RPMI7951 (cell line): ENCODE results near the gene SDK2. TPM values are rescaled to one million over a fixed set of nuclear protein-coding genes. Genes with fewer than 3 reads are reported as not detected.
A peak's percentile ranks its signal among the peaks of the same experiment; 100 is the strongest.

ENCODE experiments used
- DNase-seq: peaks from one replicate; pipeline ENCODE4 v3.0.0-alpha.2; 2012; ENCODE audit warnings: low read depth
- total RNA-seq: library from RNA; depleted of rRNA; stranded (reverse); fragments of >200 nt; shearing (Covaris generic); gene quantifications from 2 replicates; pipeline ENCODE4 v1.2.3, GENCODE V29; 2014

The SDK2 gene
- total RNA-seq, 1 experiment from 2014 or later, result 1.1 TPM

DNA sequence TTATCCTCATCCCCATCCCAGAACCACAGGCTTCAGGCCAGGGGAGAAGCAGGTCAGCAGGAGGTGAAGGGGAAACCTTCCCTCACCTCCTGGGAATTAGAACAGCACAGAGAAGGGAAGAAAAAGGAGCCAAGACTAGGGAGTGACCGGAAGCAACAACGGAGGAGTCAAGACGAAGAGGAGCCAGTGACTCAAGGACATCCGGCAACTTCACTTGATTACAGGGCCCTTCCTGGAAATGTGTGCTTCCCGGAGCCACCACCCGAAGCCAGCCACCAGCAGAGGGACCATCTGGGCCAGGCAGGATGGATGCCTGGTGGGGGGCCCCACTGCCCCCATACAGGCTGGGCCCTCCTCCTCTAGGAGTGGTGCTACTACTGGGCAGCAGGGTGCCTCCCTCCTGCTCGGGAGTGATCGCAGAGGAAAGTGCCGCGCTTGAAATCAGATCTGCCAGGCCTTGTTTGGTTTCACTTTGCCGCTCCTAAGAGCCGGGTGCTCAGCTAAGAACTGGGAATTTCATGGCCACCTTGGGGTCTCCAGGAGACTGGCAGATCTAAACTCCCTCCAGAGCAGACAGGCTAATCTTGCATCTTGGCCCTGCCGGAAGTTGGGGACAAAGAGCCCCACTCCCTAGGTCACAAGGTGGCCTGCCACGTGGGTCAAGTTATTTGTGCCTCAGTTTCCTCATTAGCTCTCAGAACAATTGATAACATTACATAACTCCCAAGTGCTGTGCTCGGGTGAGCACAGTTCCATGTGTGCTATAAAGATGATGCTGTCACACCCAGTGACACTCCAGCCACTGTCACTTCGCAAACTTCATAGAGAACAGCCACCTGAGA, 339.1 kb downstream of the SDK2 start:
- peak; percentile 65 for DNase-seq

DNA sequence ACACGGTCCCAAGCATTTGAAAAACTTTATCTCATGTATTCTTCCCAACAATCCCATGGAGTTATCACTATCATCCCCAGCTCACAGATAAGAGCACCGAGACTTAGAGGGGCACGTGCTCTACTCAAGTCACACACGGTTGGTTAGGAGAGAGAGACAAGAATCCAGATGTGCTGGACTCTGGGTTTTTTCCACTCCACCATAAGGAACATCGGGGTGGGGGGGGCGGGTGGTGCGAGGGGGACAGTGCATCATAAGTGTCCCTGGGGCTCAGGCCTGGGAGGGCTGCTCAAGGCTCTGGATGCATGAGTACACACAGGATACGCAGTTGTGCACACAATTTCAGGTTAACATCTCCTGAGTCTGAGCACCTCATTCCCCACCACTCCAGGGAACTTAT, 339.8 kb downstream of the SDK2 start:
- DNase-seq, result no peak

DNA sequence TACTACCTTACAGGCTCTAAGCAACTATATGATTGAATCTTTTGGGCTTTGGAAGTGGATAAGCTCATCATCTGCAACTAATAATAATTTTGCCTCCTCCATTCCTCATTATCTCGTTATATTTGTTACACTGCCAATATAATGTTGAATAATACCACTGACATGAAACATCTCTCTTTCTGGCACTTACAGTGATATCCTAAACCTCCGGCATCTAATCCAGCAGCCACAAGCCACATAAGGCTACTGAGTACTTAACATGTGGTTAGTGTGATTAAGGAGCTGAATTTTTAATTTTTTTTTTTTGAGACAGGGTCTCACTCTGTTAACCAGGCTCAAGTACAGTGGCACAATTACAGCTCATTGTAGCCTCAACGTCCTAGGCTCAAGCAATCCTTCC, 342.1 kb downstream of the SDK2 start:
- DNase-seq, result no peak

DNA sequence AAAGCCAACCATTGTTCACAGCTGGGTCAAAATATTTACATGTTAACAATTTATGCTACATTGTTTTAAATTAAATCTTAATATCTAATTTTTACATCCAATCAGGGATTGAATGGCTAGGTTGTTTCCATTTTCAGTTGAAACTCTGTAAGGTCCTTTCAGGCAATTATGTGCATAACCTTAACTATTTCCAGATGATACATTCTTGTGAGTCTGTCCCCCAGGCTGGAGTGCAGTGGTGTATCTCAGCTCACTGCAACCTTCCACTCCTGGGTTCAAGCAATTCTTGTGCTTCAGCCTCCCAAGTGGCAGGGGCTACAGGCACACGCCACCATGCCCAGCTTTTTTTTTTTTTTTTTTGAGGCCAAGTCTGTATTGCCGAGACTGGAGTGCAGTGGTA, 342.9 kb downstream of the SDK2 start:
- DNase-seq, result no peak

DNA sequence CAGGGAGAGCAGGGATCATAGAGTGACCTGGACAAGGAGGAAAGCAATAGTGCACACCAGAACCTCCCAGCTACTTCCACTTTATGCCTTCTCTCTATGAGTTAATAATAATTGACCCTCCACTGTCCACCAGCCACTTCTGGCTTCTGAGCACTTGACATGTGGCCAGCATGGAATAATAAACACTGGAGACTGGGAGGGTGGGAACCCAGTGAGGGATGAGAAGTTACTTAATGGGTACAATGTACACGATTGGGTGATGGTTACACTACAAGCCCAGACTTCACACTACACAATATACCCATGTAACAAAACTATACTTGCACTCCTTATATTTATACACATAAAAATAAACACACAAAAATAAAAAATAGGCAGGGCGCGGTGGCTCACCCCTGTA, 343.9 kb downstream of the SDK2 start:
- no peak for DNase-seq

DNA sequence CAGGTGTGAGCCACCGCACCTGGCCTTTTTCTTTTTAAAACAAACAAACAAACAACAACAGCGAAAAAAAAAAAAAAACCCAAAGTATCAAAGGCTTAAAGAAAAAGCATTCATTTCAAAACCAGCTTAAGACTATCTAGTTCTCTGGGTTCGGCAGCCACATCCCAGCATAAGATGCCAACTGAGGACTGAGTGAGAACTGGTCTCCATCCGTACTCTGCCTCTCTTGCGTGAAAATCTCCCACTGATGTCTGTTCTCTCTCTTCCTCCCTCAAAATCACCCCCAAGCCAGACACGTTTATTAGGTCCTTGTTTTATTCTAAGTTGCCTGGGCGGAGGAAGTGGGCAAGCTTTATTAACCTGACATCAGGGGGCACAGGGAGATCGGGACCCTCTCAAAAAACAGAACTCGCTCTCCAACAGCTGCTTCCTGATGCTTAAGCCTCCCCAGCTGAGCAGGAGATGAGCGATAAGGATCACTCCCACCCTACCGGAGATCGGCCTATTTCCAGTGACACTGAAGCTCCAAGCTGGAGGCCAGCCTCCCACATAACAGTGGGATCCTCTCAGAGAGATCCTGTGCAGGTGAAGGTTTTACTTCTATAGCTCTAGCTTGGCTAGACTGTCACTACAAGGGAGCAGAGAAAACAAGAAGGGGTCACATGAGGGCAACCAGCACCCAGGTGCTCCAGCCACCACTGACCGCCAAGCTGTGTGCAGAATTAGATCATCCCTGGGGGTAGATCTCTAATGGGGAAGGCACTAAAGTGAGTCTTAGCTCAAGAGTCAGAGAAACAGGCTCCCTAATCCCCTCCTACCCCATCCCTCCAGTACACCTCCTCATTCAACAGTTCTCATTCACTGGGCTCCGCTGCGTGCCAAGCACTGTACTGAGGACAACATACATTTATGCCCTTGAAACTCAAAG, 346.0 kb downstream of the SDK2 start:
- DNase-seq, result peak; percentile 51

DNA sequence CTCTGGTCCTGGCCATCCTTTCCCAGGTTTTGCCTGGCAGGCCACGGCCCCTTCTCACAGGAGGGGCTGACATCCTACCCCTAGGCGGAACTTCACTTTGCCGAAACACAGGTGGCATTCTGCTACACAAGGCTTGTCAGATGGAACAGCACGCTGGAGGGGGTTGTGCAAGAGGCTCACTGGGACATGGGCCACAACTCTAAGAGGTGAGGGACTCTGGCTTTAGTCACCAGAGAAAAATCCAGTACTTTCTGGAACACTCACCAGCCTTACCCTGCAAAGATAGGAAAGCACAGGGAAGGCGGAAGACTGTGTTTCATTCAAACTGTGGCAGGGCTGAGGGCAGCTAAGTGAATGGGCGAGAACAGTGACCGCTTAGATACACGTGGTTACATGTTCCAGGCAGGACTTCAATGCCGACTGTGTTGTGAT, 350.7 kb downstream of the SDK2 start:
- DNase-seq, result peak; percentile 70

DNA sequence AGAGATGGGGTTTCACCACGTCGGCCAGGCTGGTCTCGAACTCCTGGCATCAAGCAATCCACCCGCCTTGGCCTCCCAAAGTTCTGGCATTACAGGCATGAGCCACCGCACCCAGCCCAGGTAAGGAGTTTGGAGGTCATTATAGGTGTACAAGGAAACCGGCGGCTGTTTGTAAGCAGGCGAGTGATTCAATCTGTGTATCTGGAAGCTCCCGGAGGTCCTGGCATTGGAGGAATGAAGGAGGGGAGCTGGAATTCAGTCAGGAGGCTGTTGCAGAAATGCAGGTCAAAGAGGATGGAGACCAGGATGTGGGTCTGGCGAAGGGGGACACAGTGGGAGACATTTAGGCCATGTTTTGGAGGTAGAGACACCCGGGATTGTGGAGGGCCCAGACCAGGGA, 351.2 kb downstream of the SDK2 start:
- no peak for DNase-seq

DNA sequence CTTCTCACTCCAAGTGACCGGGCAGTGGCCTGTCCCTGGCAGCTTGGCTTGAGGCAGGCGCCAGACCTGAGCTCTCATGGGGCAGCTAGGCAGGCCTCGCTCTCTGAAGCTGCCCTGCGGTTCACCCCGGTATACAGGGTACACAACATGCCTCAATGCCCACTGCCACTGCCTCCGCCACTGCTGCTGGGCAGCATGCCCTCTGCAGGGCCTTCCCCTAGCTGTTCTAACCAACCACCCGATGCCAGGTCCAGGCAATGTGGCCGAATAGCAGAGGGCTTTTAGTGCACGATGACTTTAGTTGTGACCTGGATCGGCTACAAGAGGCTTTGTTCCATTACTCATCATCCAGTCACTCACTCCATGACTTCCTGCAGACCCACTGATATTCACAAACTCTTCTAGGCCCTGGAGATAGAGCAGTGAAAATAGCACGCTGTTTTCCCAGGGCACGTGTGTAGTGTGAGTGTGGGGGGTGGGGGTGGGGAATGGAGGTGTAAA, 352.2 kb downstream of the SDK2 start:
- DNase-seq, result peak; percentile 90

DNA sequence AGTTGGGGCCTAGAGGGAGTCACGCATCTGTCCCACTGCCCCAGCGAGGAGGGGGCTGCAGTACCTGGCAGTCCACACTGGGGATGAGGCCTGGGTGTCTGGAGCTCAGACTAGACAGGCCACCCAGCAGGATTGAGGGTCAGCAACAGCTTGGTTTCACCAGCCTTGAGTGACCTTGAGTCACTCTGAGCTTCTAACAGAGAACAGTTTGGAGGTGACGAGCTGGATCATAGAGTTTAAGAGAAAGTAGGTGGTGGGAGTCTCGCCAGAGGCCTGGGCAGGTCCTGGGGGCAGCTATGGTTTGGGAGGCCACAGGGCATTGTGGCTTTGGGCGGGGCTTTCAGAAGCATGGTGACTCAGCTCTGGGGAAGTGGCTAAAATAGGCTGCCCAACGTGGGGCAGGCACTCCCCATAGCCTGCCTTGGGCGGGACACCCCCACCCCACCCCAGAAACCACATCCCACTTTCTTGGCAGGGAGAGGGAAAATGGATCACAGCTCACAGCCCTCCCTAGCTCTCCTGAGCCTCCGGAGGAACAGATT, 352.9 kb downstream of the SDK2 start:
- peak; percentile 97 for DNase-seq

DNA sequence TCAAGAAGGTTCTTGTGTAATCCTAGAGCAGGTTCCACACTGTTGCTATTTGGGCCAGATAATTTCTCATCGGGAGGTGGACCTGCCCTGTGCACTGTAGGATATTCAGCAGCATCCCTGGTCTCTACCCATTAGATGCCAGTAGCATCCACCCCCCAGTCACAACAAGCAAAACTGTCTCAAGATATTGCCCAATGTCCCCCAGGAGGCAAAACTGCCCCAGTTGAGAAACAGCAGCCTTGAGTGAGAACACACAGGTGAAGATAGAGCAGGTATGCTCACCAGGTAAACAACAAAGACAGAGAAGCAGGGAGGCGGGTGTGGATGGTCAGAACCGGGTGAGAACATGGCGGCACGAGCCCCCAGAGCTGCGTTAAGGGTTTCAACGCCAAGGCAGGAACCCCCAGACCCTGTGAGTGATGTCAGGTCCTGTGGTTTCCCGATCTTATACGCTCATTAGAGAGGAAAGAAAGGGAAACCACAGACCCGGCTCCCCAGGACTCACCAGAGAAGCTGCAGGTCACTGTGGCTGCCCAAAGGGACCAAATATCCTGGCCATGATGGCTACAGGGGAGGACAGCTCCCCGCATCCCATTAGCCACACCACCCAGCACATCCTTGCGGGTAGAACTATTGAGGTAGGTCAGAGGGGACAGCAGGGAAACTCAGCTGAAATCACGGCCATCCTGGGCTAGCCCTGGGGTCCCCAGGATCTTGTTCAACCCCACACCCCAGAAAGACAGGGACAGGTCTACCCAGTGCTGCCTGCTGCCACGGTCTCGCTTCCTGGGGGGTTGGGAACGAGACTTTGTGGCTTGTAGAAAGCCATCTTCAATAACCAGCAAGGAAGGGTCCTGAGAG, 353.6 kb downstream of the SDK2 start:
- DNase-seq, result peak; percentile 42

DNA sequence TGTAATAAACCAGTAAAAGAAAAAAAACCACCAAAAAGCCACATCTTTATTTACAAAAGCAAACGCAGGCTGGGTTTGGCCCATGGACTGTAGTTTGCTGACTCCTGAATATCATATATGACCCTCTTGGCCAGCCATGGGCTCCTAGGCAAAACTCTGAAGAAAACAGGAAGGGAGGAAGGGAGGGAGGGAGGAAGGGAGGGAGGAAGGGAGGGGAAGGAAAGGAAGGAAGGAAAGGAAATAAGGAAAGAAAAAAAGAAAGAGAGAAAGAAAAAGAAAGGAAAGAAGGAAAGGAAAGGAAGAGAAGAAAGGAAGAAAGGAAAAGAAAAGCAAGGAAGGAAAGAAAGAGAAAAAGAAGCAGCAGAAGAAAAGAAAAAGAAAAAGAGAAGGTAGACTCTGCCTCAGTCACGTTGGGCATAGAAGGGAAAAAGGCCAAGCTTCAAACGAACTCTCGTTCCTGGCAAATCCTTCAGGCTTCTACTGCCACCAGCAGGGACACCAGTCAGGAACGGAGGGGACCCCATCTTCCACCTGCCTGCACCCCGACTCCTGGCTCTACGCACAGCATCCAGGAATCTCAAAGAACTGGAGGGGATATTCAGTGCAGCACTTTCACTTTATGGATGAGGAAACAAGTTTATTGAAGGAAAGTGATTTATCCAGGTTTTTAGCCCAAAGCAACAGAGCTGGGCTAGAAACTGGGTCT, 354.5 kb downstream of the SDK2 start:
- no peak for DNase-seq

DNA sequence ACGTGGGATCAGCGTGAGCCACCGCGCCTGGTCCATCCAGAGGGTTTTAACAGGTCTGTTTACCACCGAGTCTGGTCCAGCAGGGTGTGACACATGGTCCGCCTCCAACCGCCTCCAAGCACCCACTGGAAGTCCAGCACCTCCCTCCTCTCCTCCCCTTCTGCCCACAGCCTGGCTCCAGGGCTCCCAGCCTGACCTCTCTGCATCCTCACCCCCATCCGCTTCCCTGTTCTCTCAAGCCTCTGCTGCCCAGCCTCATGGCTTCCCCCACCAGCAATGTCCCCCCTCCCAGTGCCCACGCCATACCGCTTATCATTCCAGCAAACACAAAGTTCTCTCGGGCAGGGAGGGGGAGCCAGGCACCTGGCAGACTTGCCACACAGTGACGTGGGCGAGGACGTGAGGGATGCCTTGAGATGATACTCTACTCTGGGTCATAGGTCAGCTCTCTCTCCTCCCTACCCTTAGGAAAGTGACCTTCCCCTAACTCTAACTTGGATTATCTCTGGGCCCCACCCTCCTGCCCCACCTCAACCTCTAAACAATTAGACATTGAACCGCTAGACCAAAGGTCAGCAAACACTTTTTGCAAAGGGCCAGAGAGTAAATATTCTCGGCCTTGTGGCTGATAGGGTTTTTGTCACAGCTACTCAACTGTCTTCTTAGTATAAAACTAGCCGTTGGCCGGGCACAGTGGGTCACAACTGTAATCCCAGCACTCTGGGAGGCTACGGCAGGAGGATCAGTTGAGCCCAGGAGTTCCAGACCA, 355.5 kb downstream of the SDK2 start:
- DNase-seq, result no peak

DNA sequence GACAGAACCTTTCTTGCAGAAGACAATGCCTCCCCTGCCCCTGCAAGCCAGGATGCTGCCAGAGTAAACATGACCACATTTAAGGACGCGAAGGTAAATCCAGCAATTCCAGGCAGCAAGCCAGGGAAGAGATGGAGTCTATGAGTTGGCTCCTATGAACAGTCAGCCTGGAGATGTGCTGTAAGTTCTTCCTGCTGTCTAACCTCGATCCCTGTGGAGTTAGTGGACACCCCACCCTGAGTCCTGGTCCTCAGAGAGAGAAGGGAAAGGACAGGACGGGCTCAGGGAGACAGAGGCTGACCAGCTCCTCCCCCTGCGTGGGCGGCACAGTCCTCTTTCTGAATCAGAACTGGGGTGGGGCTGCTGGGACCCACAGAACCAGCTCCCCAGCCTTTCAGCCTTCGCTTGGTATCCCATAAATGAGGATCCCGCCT, 357.4 kb downstream of the SDK2 start:
- DNase-seq, result no peak

DNA sequence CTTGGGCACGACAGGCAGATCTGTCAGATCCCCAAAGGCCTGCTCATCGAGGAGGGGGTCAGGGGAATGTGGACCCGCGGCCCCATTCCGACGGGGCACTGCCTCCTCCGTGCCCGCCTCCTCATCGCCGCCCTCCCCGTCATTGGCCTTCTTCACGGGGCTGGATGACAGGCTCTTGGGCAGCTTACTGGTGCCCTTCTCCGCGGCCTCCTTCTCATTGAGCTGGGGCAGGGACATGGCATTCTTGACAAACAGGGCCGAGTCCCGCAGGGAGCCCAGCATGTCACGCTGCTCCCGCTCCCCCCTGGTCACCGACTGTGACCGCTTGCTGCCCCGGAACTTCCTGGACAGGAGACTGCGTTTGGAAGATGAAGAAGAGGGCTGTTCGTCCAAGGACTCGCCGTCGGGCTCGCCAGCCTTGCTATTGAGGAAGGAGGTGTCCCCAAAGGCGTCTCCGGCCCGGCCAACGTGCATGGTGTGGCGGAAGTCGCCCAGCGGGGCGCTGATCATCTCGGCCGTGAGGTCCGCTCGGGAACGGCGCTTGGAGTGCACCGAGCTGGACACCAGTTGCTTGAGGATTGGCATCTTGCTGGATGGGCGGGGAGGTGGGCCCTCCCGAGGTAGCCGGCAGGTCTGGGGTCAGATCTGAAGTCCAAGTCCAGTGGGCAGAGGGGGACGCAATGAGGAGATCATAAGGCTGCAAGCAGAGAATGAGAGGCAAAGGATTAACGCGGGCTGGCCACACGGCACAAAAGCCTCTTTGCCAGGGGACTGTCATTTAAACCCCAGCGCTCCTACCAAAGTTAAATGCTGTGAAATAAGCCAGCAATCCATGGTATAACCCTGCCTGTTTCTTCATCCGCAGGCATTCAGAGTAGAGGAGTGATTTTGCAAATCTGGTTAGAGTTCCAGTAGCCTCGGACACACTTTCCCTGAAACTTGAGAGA, 358.1 kb downstream of the SDK2 start:
- no peak for DNase-seq

DNA sequence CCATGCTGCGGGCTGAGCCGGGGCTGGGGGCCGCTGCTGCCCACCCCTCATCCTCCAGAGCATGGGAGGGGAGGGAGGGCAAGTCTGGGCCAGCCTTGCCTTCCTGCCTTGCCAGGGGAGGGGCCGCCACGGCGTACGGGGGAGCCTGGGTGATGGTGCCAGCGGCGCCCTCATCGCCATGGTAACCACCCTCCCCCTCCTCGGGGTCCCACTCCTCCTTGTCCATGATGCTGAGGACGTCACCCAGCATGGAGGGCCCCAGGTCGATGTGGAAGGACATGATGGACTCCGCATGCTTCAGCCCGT, 358.7 kb downstream of the SDK2 start:
- DNase-seq, result no peak

DNA sequence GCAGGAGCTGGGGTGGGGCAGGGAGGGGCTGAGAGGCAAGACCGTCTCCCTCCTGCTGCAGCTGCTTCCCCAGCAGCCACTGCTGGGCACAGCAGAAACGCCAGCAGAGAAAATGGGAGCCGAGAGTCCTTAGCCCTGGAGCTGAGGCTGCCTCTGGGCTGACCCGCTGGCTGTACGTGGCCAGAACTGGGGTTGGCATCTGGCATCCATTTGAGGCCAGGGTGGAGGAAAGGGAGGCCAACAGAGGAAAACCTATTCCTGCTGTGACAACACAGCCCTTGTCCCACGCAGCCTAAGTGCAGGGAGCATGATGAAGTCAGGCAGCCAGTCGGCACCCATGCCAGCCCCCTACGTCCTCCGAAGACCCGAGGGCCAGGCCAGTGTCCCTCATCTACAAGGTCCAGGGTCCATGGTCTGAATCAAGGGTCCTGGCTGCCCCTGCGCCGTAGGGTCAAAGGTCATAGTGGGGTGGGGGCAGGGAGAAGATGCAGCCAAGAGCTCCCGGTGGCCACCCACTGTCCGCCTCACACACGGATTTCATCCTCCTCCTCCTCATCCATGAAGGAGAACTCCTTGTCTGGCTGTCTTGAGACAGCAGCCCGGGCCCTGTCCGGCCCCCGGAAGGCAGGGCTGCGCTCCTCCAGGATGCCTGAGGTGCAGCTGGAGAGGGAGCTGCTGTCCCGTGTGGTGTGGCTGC, 359.2 kb downstream of the SDK2 start:
- no peak for DNase-seq
